HG02678 (cell line): Measurements from ENCODE around the gene MLN.

Experiments
- ATAC-seq: cut with Tn5 transposase; IDR thresholded peaks from one replicate; pipeline ENCODE4 v1.9.1; 2021; ENCODE audit warnings: mild to moderate bottlenecking, moderate library complexity; ENCODE audit not compliant: unreplicated experiment

MLN gene

GRCh38 chr6:33756211-33756954 is 47.4 kb downstream of the MLN start:
- ATAC-seq: no peak

- ATAC-seq: no peak
Observed at GRCh38 chr6:33755070-33755869, 48.5 kb downstream of the MLN start.

- no peak for ATAC-seq
Observed at GRCh38 chr6:33754222-33754621, 49.6 kb downstream of the MLN start.

GRCh38 chr6:33752646-33753015 is 51.2 kb downstream of the MLN start:
- ATAC-seq: no peak

- no peak for ATAC-seq
Observed at GRCh38 chr6:33751771-33752645, 51.8 kb downstream of the MLN start.

GRCh38 chr6:33750244-33750991 is 53.4 kb downstream of the MLN start:
- no peak for ATAC-seq

GRCh38 chr6:33749401-33749800 is 54.4 kb downstream of the MLN start:
- no peak for ATAC-seq

GRCh38 chr6:33748841-33749240 is 55.0 kb downstream of the MLN start:
- no peak for ATAC-seq

- ATAC-seq: no peak
Observed at GRCh38 chr6:33747823-33748222, 56.0 kb downstream of the MLN start.

- no peak for ATAC-seq
Observed at GRCh38 chr6:33746651-33747100, 57.1 kb downstream of the MLN start, which contains the start of gene IP6K3. Gene IP6K3, minus strand, starts transcription at chr6:33746905. Its CDS starts 11,429 bp downstream, at chr6:33735476.

GRCh38 chr6:33746036-33746600 is 57.7 kb downstream of the MLN start:
- ATAC-seq: no peak

- no peak for ATAC-seq
Observed at GRCh38 chr6:33745548-33745947, 58.3 kb downstream of the MLN start.

GRCh38 chr6:33744895-33745546 is 58.8 kb downstream of the MLN start:
- ATAC-seq: no peak
